Measurements from ENCODE around the gene TLE4. TPM values are rescaled to one million over a fixed set of nuclear protein-coding genes. Genes with fewer than 3 reads are reported as not detected.

Gene TLE4
- total and polyA plus RNA-seq, 10 of the 15 experiments (the other 5 are each of a cell fraction or from before 2014, with no cell fraction given): 5.3 to 53.3 (median 23.3) TPM

DNA sequence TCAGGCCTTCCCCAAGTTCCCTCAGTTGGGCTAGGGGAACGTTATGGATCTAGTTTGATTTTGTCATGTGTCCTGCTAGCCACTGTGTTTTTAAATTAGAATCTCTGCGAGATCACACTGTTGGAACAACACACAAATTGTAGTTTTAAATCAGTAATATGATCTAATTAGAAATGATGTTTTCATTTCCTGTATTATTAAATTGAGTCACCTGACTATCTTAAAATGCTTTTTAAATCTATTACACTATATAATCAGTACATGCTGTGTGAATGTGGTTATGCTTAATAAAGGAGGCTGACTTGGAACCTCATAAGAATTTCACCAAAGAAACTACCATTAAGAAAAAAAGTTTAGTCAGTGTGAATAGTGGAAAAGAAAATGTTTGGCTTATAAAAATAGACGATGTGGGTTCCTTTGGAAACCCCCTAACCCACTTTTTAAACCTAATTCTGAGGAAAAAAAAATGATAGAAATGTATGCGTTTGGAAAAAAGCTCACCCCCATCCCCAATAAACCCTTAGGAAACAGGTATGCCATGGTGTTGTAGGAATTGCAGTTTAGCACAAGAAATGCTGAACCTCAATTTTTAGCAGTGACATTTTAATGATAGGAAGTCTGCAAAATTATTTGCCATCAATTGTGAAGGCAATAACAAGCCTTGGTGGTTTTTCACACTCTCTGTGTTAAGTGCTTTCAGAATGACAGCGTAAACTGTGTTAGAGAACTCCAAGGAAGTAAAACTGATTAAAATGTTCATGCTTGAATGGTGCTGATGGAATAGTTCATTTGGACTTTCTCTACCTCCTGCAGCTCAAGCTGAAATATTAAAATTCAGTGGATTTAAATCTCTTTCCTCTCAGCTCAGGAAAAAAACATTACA, 59.0 kb downstream of the TLE4 start (continued):
- TF ChIP-seq, protein P1, sequence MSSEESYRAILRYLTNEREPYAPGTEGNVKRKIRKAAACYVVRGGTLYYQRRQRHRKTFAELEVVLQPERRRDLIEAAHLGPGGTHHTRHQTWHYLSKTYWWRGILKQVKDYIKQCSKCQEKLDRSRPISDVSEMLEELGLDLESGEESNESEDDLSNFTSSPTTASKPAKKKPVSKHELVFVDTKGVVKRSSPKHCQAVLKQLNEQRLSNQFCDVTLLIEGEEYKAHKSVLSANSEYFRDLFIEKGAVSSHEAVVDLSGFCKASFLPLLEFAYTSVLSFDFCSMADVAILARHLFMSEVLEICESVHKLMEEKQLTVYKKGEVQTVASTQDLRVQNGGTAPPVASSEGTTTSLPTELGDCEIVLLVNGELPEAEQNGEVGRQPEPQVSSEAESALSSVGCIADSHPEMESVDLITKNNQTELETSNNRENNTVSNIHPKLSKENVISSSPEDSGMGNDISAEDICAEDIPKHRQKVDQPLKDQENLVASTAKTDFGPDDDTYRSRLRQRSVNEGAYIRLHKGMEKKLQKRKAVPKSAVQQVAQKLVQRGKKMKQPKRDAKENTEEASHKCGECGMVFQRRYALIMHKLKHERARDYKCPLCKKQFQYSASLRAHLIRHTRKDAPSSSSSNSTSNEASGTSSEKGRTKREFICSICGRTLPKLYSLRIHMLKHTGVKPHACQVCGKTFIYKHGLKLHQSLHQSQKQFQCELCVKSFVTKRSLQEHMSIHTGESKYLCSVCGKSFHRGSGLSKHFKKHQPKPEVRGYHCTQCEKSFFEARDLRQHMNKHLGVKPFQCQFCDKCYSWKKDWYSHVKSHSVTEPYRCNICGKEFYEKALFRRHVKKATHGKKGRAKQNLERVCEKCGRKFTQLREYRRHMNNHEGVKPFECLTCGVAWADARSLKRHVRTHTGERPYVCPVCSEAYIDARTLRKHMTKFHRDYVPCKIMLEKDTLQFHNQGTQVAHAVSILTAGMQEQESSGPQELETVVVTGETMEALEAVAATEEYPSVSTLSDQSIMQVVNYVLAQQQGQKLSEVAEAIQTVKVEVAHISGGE (CRISPR knock-in tag; IDR thresholded peaks at IDR 0.05): no peak
- TF ChIP-seq ATF7 (IDR thresholded peaks at IDR 0.05; ENCODE audit: low read depth) (peak; percentile 73; the same call in 1 of the 2 replicates), IRF4 (IDR thresholded peaks at IDR 0.05; ENCODE audit: low read depth, low read length) (peak; percentile 68; the same call in 1 of the 2 replicates), ZNF217 (IDR thresholded peaks at IDR 0.05) (peak; percentile 75; the same call in 1 of the 2 replicates), CBFB (IDR thresholded peaks at IDR 0.05; ENCODE audit: low read depth) (0 out of 2 replicates have a peak, but pooled peaks have one; percentile 31), BMI1 (IDR thresholded peaks at IDR 0.05; ENCODE audit: borderline replicate concordance) (peak; percentile 87; the same call in 1 of the 2 replicates), STAT1 (conservative IDR thresholded peaks at IDR 0.05) (no peak), BACH1 (IDR thresholded peaks at IDR 0.05; ENCODE audit: borderline replicate concordance) (peak; percentile 79; the same call in 1 of the 2 replicates), PAX8 (IDR thresholded peaks at IDR 0.05) (no peak), RELA (IDR thresholded peaks at IDR 0.05; ENCODE audit: borderline replicate concordance, partially characterized antibody) (peak; percentile 74), EED (IDR thresholded peaks at IDR 0.05; ENCODE audit: low read depth) (peak; percentile 64), POU2F2 (IDR thresholded peaks at IDR 0.05; ENCODE audit: borderline replicate concordance, low read depth, low read length) (no peak), TCF12 (IDR thresholded peaks at IDR 0.05; ENCODE audit: low read depth, low read length) (no peak), RCOR1 (conservative IDR thresholded peaks at IDR 0.05; ENCODE audit: low read depth, low read length) (no peak), RUNX3 (IDR thresholded peaks at IDR 0.05; ENCODE audit: low read length) (peak; percentile 85), CEBPB (IDR thresholded peaks at IDR 0.05; ENCODE audit: borderline replicate concordance in 1 of 2, low read depth in 2 of 2, low read length in 2 of 2) (0 out of 4 replicates have a peak, but pooled peaks of 1 of the 2 experiments have one; percentile 26), NBN (IDR thresholded peaks at IDR 0.05) (peak; percentile 88), ETV6 (conservative IDR thresholded peaks at IDR 0.05 in 1 of 2, IDR thresholded peaks at IDR 0.05 in 1 of 2; ENCODE audit: borderline replicate concordance in 1 of 2, low read depth in 1 of 2) (peak in 1 of 2 experiments; percentile 23; a peak in 1 of 4 replicates), POLR2AphosphoS5 (IDR thresholded peaks at IDR 0.05; ENCODE audit: low read length) (no peak), SUZ12 (IDR thresholded peaks at IDR 0.05; ENCODE audit: unreplicated experiment) (no peak), PAX5 (IDR thresholded peaks at IDR 0.05; ENCODE audit: borderline replicate concordance, low read depth, low read length) (peak; percentile 77), RFX5 (IDR thresholded peaks at IDR 0.05; ENCODE audit: low read depth, low read length) (no peak), GABPA (IDR thresholded peaks at IDR 0.05; ENCODE audit: low read depth) (no peak)
- TF ChIP-seq, protein P2, sequence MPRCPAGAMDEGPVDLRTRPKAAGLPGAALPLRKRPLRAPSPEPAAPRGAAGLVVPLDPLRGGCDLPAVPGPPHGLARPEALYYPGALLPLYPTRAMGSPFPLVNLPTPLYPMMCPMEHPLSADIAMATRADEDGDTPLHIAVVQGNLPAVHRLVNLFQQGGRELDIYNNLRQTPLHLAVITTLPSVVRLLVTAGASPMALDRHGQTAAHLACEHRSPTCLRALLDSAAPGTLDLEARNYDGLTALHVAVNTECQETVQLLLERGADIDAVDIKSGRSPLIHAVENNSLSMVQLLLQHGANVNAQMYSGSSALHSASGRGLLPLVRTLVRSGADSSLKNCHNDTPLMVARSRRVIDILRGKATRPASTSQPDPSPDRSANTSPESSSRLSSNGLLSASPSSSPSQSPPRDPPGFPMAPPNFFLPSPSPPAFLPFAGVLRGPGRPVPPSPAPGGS (IDR thresholded peaks at IDR 0.05; ENCODE audit: borderline replicate concordance, insufficient read depth, low read depth, low read length, poor library complexity, severe bottlenecking): no peak
- TF ChIP-seq, protein P3, sequence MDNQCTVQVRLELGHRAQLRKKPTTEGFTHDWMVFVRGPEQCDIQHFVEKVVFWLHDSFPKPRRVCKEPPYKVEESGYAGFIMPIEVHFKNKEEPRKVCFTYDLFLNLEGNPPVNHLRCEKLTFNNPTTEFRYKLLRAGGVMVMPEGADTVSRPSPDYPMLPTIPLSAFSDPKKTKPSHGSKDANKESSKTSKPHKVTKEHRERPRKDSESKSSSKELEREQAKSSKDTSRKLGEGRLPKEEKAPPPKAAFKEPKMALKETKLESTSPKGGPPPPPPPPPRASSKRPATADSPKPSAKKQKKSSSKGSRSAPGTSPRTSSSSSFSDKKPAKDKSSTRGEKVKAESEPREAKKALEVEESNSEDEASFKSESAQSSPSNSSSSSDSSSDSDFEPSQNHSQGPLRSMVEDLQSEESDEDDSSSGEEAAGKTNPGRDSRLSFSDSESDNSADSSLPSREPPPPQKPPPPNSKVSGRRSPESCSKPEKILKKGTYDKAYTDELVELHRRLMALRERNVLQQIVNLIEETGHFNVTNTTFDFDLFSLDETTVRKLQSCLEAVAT (IDR thresholded peaks at IDR 0.05): peak; percentile 56; the same call in 1 of the 2 replicates
